ENCODE data around the gene STYXL1.

Gene STYXL1

GRCh38 chr7:75987805-75988567 is 59.8 kb downstream of the STYXL1 start:
- Histone ChIP-seq H3K9me3 (no peaks in the 10 kb centered on the region), H3K4me3 (ENCODE audit: low read depth, low read length) (no peak overlapping the region), H3K4me1 (no peaks in the 10 kb centered on the region; the same call in 1 of the 2 replicates), H3K27me3 (no peaks in the 10 kb centered on the region), H3K36me3 (peaks cover 24% of the 10 kb centered on the region)
- TF ChIP-seq CTCF (IDR thresholded peaks at IDR 0.05; ENCODE audit: low read depth, low read length) = no peak
- peak; percentile 8 for DNase-seq

GRCh38 chr7:75987026-75987804 is 60.6 kb downstream of the STYXL1 start:
- DNase-seq = no peak
- H3K36me3 ChIP-seq = peaks cover 24% of the 10 kb centered on the region
- no peaks in the 10 kb centered on the region for H3K9me3 ChIP-seq
- no peak overlapping the region for H3K4me3 ChIP-seq (ENCODE audit: low read depth, low read length)
- no peaks in the 10 kb centered on the region; the same call in 1 of the 2 replicates for H3K4me1 ChIP-seq
- no peaks in the 10 kb centered on the region for H3K27me3 ChIP-seq
- no peak for TF ChIP-seq CTCF (IDR thresholded peaks at IDR 0.05; ENCODE audit: low read depth, low read length)

GRCh38 chr7:75986147-75986781 is 61.5 kb downstream of the STYXL1 start:
- Histone ChIP-seq H3K4me3 (ENCODE audit: low read depth, low read length) (no peak overlapping the region), H3K4me1 (no peaks in the 10 kb centered on the region; the same call in 1 of the 2 replicates), H3K27me3 (no peaks in the 10 kb centered on the region), H3K9me3 (no peaks in the 10 kb centered on the region), H3K36me3 (peaks cover 24% of the 10 kb centered on the region)
- TF ChIP-seq CTCF (IDR thresholded peaks at IDR 0.05; ENCODE audit: low read depth, low read length) = no peak
- no peak for DNase-seq

- Histone ChIP-seq H3K27me3 (no peaks in the 10 kb centered on the region), H3K9me3 (no peaks in the 10 kb centered on the region), H3K4me1 (no peaks in the 10 kb centered on the region; the same call in 1 of the 2 replicates), H3K4me3 (ENCODE audit: low read depth, low read length) (no peak overlapping the region), H3K36me3 (peaks cover 24% of the 10 kb centered on the region)
- TF ChIP-seq CTCF (IDR thresholded peaks at IDR 0.05; ENCODE audit: low read depth, low read length) = no peak
- DNase-seq = peak; percentile 76
These were observed 62.2 kb downstream of the STYXL1 start for GRCh38 chr7:75985518-75986146.

GRCh38 chr7:75985009-75985517 is 62.7 kb downstream of the STYXL1 start:
- DNase-seq = no peak
- Histone ChIP-seq H3K9me3 (no peaks in the 10 kb centered on the region), H3K36me3 (peaks cover 24% of the 10 kb centered on the region), H3K4me1 (no peaks in the 10 kb centered on the region; the same call in none of the 2 replicates), H3K4me3 (ENCODE audit: low read depth, low read length) (no peak overlapping the region), H3K27me3 (no peaks in the 10 kb centered on the region)
- no peak for TF ChIP-seq CTCF (IDR thresholded peaks at IDR 0.05; ENCODE audit: low read depth, low read length)
